C4-2B (cell line): ENCODE results near the gene SPSB1.

ENCODE experiments used
- CTCF ChIP-seq: fragments of 450-650 bp; conservative IDR thresholded peaks from 2 replicates; pipeline ENCODE4 v1.5.1; 2017; ENCODE audit warnings: mild to moderate bottlenecking
- ZFX ChIP-seq: fragments of 450-650 bp; IDR thresholded peaks from 2 replicates; pipeline ENCODE4 v1.6.1; 2017

GRCh38 chr1:9275567-9276034 lies 17.1 kb upstream of the SPSB1 start:
- TF ChIP-seq CTCF (no peak), ZFX (no peak)
